Activated naive CD4-positive, alpha-beta T cell treated with anti-CD3 and anti-CD28 coated beads, Interleukin-2, amount 50 U/mL, for 16 hours (primary cell): ENCODE measurements around the gene RASGEF1C.
"Not testable (repeated sequence)": the region's sequence is repeated elsewhere in the genome, so short reads cannot be mapped to it uniquely, and the experiment has no call there.

Experiments
- DNase-seq: peaks from one replicate; pipeline ENCODE4 v3.0.0-alpha.2; 2020

The RASGEF1C gene

DNA sequence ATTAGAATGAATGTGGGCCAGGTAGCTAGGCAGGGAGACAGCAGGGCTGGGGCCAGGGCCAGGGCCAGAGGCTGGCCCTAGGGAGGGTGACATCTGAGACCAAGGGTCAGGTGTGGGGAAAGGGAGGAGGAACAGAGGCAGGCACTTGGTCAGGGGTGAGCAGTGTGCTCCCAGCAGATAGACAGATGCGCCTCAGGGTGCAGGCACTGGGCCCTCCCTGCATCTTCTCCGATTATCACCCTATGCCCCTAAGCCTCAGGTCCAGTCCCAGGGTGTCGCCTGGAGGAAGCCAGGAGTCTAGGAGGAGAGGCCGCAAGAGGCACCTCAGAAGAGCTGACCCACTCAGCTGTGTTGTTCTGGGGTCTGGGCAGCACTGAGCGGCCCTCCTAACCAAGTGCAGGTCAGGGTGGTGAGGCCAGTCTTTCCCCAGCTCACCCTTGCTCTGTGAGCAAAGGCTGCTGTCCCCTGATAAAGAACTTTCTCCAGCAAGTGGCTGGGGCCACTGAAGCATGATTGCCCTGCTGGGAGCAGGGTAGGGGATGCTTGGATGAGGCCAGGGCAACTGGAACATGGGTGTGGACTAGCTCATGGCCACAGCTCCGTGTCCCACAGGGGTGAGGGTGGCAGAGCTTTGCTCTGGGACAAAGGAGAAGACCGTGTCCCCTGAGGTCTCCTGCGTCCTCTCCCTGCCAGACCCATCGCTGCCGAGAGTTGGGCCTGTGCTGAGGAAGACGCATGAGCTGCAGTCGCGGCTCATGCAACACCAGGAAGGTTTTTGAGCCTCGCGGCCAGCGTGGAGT lies 2.1 kb upstream of the RASGEF1C start:
- no peak for DNase-seq

DNA sequence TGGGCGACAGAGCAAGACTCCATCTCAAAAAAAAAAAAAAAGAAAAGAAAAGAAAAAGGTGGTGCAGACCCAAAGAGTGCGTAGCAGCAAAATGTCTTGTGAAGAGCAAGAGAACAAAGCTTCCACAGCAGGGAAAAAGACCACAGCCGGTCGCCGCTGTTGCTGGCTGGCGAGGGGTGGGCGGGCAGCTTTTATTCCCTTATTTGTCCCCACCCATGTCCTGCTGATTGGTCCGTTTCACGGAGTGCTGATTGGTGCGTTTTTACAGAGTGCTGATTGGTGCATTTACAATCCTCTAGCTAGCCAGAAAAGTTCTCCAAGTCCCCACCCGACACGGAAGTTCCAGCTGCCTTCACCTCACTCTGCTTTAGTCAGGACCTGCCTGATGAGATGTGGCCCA lies 1.1 kb upstream of the RASGEF1C start:
- not testable (repeated sequence) for DNase-seq

DNA sequence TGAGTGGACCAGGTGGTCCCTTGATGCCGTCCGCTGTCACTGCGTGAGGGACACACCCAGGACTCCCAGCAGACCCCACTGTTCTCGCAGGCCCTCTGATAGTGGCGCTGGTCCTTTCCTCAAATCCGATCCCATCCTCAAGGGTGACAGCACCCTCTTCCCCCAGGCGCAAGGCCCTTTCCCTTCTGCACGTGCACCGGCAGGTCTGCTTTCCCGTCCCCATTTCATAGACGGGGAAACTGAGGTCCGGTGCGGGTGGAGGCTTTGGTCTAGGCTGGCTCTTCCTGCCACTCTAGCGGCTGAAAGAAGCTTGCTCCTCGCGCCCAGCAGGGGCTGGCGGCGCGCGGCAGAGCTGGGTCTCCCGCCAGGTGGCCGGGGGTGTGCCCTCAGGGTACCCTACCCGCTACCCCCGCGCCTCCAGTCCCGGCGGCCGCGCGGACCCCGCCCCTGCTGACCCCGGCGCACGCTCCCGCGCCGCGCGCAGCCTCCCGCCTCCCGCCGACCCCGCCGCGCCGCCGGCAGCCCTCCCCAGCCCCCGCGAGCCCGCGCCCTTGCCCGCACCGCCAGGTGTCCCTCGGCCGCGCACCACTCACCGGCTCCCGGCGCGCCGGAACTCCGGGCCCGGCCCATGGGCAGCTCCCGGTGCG lies 453 bp downstream of the RASGEF1C start:
- DNase-seq, result peak; percentile 20

DNA sequence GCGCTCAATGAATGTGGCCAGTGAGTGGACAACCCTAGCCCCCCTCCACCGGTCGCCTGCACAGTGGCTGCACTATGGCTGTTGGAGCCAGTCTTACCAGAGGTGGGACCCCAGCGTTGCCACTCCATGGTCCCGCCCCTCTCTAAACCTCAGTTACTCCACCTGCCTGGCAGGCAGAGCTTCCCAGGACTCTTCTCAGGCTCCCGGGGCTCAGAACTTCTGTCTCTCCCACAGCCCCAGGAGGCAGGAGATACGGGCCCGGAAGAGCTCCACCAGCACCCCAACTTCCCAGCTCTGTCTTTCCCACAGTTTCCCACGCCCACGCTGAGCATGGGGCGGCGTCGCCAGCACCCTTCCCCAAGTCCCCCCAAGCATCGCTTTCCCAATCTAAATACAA lies 975 bp downstream of the RASGEF1C start:
- no peak for DNase-seq

DNA sequence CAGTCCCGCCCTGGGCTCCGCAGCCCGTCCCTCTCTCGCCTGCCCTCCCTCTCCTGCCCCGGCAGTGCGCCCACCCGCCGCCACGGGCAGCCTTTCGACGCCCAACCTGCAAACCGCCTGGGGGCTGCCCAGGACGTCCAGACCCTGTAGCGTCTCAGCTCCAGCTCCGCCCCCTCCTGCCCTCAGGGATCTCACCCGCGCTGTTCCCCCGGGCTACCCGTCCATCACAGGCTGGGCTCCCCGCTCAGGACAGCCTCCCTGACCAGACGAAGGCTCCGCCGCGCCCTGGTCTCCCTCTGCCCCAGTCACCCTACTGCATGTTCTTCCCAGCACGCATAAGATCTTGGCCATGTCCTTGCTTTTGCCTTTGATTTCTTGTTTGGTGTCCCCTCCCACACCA lies 1.4 kb downstream of the RASGEF1C start:
- DNase-seq, result no peak

DNA sequence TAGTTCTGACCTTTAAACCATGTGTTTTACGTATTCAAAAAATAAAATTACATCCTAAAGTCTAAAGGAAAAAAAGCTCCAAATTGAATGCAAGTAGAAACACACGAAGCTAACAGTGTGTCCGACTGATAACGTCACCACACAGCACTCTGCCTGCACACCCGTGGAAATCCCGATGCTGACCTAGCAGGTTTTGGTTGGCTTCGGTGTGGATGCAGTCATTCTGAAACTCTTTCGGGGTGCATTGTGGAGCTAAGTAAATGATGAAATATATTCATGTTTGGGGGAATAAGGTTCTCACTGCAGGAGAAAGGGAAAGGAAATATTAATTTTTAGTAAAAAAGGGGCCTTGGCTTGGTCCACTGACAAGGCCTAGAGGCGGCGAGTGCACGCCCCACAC lies 2.0 kb downstream of the RASGEF1C start:
- no peak for DNase-seq

DNA sequence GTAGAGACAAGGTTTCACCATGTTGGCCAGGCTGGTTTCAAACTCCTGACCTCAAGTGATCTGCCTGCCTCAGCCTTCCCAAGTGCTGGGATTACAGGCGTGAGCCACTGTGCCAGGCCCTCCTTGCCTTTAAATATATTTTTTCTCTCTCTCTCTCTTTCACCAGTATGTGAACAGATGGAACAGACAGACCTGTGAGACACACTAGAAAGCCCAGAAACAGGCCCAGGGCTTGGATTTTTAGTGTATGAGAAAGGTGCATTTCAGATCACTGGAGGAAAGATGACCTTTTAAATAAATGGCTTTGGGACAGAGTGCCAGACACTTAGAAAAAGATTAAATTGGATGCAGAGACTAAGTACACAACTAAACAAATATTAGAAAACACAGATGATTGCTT lies 3.1 kb downstream of the RASGEF1C start:
- no peak for DNase-seq

DNA sequence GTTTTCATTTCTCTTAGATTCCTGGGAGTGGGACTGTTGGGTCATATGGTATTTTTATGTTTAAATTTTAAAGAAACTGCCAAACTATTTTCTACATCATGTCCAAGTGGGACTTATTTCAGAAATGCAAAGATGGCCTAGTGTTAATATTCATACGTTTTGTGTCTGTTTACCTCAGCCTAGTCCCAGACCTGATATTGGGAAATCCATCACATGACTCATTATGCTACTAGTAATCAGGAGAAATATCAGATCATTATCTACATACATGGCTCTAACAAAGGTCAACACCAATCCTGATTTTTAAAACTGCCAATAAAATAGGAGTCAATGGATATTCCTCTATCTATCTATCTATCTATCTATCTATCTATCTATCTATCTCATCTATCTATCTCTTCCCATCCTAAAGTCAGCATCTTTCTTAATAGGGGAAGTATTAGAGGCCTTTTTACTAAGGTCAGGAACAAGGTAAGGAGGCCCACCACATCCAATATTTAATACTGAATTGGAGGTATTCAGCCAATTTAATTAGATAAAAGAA lies 4.7 kb downstream of the RASGEF1C start:
- no peak for DNase-seq

DNA sequence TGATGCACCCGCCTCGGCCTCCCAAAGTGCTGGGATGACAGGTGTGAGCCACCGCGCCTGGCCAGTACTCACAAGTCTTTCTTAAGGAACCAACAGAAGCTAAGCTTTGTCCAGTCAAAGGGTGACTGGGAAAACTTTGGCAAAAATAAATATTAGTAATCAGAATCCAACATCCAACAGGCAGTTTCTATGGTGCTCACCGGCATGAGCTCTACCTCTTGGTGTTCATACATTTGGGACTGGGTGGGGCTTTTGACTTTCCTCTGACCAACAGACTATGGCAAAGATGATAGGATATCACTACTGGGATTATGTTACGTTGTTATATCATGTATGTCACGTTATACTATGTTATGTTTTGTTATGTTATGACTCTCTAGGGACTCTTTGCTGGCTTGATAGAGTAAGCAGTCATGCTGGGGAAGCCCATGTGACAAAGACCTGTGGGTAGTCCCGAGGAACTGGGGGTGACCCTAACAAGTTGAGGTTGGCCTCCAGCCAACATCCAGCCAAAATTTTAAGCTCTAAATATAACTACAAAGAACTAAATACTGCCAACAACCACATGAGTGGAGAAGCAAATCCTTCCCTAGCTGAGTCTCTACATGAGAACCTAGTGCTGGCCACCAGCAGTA lies 6.0 kb downstream of the RASGEF1C start:
- DNase-seq, result no peak

DNA sequence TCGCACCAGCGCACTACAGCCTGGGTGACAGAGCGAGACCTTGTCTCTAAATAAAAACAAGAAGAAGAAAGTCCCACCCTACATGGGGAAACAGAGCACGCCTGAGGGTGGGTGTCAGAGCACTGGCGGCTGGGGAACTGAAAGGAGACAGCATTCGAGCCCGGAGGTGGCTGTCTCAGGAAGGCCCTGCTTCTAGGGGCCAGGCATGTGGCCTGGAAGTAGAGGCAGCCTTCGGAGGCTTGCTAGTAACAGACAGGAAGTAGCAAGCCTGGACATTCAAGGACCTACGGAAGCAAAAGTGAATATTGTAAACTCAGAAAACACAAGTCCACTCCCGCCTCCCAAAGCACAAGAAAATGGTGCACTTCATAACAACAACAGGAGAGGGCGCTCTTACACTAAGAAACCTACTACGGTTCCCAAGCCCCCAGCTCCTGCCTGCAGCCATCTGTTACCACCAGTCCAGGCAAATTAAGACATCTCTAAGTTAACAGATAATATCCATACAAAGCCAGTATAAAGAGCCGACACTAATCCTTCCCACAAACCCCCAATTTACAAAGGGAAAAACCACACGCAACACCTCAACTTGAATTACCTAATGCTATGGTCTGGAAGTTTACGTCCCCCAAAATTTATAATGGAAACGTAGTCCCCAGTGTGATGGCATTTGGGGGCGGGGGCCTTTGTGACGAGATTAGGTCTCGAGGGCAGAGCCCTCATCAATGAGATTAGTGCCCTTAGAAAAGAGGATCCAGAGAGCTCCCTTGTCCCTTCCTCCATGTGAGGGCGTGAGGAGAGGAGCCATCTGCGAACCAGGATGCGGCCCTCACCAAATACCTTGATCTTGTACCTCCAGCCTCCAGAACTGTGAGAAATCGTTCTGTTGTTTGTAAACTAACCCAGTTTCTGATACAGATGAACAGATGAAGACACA lies 7.7 kb downstream of the RASGEF1C start:
- DNase-seq, result no peak

DNA sequence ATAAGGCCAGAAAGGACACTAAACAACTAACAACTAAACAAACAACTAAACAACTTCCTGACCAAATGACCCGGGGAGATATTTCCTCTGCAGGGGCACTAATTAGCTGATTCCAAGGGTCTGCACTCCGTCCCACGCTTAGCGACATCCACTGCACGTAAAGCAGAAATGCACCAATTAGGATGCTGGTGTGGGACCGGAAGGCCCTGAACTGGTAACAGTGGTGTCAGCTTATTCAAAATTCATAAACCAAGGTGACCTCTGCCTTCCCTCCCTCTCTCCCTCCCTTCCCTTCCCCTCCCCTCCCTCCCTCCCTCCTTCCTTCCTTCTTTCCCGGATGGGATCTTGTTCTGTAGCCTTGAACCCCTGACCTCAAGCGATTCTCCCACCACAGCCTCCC lies 9.6 kb downstream of the RASGEF1C start:
- no peak for DNase-seq

DNA sequence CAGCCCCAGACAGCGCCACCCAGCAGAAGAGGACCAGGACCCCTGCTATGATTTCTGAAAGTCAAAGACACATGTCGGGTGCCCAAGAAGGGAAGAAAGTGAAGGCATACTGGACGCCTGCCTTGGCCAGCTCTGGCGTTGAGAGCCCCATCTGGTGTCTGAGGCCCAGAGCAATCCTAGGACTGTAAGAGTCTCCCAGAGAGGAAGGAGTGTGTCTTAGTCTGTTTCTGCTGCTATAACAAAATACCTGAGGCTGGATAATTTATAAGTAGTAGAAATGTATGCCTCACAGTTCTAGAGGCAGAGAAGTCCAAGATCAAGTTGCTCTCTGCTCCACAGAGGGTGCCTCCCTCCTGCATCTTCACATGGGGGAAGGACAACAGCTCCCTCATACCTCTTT lies 10.8 kb downstream of the RASGEF1C start:
- no peak for DNase-seq

DNA sequence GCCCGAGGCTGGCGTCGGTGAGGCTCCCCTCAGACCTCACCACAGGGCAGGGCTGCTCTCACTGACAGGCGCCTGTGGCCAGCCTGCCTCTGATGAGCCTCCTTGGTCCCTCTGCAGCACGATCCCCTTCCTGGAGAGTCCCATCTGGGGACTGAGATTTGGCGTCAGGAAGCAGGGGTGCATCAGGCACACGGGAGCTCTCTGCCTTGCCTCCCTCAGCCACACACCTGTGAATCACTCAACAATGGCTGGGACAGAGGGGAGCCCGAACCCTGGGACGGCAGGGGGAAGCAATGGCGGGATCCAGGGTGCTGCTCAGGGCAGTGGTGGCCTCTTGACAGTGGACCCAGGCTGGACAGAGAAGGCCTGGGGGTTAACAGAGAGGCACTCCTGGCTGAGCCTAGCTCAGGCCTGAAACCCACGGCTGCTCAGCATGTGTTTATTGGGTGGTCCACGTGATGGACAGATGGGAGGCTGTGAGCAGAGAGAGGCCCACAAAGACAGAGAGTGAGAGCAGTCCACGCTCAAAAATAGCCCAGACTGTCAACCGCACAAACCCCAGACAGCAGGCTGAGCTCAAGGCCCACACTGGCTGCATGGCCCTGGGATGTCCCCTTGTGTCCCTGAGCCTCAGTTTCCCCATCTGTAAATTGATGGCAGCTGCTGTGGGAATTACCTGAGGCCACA lies 11.9 kb downstream of the RASGEF1C start:
- DNase-seq, result no peak

DNA sequence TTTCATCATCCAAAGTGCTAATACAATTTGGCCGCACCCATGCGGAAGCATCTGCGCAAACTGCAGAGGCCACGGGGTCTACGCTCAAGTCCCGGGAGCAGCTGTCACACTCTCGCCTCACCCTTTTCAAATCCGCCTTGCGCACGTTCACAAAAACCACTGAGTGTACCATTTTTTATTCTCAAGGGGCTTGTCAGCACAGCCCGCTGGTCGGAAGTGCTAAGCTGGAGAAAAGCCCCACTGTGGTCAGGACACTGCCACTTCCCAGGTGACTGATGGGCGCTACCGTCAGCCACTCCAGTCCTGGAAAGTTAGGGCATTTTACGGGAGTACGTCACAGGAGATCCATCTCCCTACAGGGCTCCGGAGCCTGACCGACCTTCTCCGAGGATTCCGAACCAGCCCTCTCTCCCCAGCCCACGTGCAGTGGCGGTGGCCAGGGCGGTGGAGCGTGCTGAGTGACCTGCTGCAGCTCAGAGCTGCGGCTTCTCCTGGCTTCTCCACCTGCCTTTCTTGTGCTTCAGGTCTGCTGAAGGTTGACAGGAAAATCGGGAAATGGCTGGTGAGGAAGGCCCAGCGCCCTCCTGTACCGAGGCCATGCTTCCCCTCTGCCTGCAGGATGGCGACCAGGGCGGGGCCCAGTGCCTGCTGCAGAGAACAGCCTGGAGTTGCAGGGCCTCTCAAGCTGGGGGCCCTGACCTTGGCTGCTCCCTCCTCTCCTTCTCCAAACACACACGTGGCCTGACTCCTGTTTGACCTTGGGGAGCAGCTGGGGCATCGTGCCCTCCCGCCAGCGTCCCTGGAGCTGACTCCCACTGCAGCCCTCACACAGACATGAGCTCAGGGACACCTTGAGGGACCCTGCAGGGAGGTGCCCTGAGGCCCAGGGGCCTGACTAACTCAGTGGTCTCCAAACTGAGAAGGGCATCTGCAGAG lies 14.3 kb downstream of the RASGEF1C start:
- DNase-seq, result no peak

DNA sequence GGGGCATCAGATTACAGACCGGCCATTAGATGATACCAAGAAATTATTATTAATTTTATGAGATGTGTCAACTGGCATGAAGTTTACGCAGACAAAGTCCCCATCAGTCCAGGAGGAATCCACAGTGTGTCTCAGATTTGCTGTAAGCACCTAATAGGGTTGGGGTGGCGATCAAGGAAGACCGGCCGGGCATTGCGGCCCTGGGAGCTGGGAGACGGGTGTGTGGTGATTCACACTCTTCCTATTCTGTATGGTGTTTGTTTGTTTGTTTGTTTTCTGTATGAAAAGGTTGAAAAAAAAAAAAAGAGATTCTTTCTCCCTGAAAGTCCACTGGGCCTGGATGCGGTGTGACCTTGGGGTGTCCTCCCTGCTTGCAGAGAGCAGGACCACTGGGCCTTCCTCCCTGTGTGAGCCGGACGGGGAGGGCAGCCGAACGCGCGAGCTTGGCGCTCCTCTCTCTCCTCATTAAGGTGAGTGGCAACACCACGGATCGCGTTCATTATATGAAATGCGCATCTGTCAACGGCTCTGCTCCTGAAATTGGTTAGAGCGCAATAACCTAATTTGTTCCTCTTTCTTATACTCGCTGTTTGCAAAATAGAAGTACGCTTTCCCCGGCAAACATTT lies 15.1 kb downstream of the RASGEF1C start:
- DNase-seq, result no peak

DNA sequence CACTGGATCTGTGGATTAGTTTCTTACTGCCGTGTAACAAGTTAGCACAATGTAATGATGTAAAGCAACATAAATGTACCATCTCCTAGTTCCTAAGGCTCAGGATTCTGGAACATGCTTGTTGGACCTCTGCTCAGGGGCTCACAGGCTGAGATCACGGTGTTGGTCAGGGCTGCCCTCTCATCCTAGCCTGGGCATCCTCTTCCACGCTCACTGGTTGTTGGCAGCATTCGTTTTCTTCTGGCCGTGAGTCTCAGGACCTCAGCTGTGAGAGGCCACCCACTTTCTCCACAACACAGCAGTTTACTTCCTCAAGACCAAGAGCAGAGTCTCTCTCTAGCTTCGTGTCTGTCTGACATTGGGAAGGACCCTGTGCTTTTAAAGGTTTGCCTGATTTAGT lies 17.3 kb downstream of the RASGEF1C start:
- DNase-seq, result no peak

DNA sequence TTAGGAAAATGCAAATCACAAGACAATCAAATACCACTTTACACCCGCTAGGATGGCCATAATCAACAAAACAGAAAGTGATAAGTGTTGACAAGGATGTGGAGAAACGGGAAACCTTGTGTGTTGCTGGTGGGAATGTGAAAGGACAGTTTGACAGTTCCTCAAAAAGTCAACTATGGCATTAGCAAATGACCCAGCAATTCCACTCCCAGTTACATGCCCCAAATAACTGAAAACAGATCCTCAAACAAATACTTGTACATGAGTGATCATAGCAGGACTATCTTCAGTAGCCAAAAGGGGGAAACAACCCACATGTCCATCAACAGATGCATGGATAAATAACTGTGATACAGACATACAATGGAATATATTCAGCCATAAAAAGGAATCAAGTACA lies 21.2 kb downstream of the RASGEF1C start:
- DNase-seq, result no peak

DNA sequence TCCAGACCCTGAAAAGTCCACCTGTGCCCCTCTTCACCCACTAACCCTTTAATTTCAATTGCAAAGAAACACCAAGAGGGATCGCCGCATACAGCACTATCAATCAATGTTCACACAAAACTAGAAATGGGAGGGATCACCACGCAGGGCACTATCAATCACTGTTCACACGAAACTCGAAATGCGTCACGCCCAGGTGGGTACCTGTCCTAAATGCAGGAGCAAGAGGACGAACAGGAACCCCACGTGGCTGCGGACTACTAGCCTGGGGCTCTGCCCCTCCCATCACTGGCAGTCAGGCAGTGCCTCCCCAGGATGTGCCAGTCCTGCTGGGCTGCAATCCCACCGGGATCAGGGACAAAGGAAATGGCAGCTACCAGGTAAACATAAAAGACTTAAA lies 28.2 kb downstream of the RASGEF1C start:
- no peak for DNase-seq

DNA sequence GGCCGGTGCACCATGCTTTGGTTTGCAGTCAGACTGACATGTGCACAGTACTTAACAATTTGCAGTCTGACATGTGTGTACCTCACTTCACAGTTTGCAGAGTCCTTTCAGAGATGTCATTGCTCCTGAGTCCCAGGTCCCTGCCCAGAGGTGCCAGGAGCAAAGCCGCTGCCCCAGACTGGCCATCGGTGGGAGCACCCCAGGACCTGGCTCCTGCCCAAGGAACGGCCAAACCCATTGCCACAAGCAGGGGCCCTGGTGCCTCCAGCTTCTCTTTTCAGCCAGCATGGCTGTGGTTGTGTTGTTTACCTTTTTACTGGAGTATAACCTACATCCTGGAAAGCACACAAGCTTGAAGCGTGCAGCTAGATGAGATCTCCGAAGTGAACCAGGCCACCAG lies 28.6 kb downstream of the RASGEF1C start:
- no peak for DNase-seq
